PFSK-1 (cell line): Measurements from ENCODE around the gene CPAMD8.

ENCODE experiments used
- FOXP2 ChIP-seq: optimal IDR thresholded peaks from 2 replicates; pipeline ENCODE3; 2011; ENCODE audit warnings: borderline replicate concordance, control low read depth, inconsistent platforms; ENCODE audit not compliant: insufficient read depth; ENCODE audit errors: extremely low read length, extremely low read depth
- POLR2AphosphoS5 ChIP-seq: IDR thresholded peaks from 2 replicates; pipeline ENCODE4 v1.6.1; 2012; ENCODE audit warnings: low read depth, mild to moderate bottlenecking, control low read depth, low read length, moderate library complexity
- SIN3A ChIP-seq: IDR thresholded peaks from 2 replicates; pipeline ENCODE4 v1.6.1; 2012; ENCODE audit warnings: mild to moderate bottlenecking, low read length, moderate library complexity, borderline replicate concordance; ENCODE audit not compliant: insufficient read depth
- TAF1 ChIP-seq: IDR thresholded peaks from 2 replicates; pipeline ENCODE4 v1.6.1; 2012; ENCODE audit warnings: low read length, control low read depth, borderline replicate concordance; ENCODE audit not compliant: insufficient read depth
- TF ChIP-seq, protein P1 (sequence below), 2 experiments: IDR thresholded peaks; 2 replicates each; pipeline versions ENCODE4 v1.6.1 to v1.8.0; 2011 to 2012; ENCODE audit warnings: low read depth in 2 of 2, low read length in 2 of 2, control low read depth in 1 of 2, inconsistent platforms in 1 of 2, mild to moderate bottlenecking in 1 of 2, moderate library complexity in 1 of 2; ENCODE audit not compliant: insufficient read depth in 1 of 2

CPAMD8 gene

DNA sequence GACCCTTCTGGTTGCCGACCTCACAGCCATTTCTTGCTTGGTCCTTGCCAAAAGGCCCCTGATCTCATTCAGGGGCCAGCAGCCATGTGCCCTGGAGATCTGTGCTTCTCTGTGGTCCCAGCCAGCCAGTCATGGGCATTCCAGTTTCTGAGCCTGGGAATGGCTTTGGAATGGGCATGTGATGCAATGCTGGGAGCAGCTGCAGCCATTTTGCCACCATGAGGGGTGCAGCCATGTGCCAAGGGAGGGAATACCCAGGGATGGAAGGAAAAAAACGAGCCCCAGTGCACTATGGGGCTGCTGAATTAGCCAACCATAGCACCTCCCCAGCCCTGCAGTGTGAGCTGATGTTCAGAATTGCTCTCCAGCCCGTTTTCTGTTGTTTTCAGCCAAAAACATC lies 111.5 kb downstream of the CPAMD8 start:
- TF ChIP-seq SIN3A (no peak), TAF1 (no peak), POLR2AphosphoS5 (no peak), FOXP2 (no peak)
- TF ChIP-seq, protein P1, sequence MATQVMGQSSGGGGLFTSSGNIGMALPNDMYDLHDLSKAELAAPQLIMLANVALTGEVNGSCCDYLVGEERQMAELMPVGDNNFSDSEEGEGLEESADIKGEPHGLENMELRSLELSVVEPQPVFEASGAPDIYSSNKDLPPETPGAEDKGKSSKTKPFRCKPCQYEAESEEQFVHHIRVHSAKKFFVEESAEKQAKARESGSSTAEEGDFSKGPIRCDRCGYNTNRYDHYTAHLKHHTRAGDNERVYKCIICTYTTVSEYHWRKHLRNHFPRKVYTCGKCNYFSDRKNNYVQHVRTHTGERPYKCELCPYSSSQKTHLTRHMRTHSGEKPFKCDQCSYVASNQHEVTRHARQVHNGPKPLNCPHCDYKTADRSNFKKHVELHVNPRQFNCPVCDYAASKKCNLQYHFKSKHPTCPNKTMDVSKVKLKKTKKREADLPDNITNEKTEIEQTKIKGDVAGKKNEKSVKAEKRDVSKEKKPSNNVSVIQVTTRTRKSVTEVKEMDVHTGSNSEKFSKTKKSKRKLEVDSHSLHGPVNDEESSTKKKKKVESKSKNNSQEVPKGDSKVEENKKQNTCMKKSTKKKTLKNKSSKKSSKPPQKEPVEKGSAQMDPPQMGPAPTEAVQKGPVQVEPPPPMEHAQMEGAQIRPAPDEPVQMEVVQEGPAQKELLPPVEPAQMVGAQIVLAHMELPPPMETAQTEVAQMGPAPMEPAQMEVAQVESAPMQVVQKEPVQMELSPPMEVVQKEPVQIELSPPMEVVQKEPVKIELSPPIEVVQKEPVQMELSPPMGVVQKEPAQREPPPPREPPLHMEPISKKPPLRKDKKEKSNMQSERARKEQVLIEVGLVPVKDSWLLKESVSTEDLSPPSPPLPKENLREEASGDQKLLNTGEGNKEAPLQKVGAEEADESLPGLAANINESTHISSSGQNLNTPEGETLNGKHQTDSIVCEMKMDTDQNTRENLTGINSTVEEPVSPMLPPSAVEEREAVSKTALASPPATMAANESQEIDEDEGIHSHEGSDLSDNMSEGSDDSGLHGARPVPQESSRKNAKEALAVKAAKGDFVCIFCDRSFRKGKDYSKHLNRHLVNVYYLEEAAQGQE (IDR thresholded peaks at IDR 0.05; ENCODE audit: insufficient read depth in 1 of 2, low read depth in 2 of 2, low read length in 2 of 2): no peak

DNA sequence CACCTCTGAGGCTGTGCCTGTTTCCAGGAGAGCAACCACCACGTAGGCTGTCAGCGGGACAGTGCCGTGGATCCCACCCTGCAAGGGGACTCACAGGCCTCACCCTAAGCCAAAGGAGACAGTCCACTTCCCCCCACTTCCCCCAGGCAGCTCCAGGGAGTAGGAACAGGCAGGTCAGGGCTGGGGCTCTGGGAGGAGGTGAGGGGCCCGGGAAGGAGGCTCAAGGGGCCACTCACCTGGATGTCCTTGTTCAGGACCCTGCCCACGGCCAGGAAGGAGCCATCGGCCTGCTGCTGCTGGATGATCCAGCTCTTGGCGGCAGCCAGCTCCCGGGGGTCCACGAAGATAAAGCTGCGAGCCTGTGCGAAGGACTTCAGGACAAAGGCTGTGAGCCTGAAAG lies 112.2 kb downstream of the CPAMD8 start:
- no peak for TF ChIP-seq FOXP2
- TF ChIP-seq TAF1: no peak
- TF ChIP-seq SIN3A: no peak
- no peak for TF ChIP-seq POLR2AphosphoS5
- TF ChIP-seq, protein P1 (IDR thresholded peaks at IDR 0.05; ENCODE audit: insufficient read depth in 1 of 2, low read depth in 2 of 2, low read length in 2 of 2): no peak

DNA sequence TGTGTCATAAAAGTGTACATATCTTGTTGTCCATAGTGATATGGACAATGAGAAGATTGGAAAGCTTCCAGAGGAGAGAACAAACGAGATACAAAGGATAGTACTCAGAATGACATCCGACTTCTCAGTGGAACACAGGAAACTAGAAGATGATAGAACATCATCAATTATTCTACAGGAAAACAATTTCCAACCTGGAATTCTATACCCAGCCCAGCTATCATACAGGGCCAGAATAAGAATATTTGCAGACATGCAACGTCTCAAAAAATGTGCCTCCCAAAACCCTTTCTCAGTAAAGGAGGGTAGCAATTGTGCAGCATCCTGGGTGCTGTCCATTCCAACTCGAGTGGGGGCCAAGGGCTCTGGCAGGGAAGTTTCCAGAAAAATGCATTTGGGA lies 113.8 kb downstream of the CPAMD8 start:
- TF ChIP-seq SIN3A (no peak), FOXP2 (no peak), POLR2AphosphoS5 (no peak), TAF1 (no peak)
- TF ChIP-seq, protein P1 (IDR thresholded peaks at IDR 0.05; ENCODE audit: insufficient read depth in 1 of 2, low read depth in 2 of 2, low read length in 2 of 2): no peak

DNA sequence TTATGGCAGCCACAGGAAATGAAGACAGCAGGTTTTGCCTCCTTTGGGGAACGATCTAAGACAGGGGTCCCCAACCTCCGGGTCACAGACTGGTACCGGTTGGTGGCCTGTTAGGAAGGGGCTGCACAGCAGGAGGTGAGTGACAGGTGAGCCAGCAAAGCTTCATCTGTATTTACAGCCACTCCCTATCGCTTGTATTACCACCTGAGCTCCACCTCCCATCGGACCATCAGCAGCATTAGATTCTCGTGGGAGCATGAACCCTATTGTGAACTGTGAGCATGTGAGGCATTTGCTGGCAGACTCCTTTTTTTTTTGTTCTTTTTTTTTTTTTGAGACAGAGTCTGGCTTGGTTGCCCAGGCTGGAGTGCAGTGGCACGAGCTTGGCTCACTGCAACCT lies 115.6 kb downstream of the CPAMD8 start:
- TF ChIP-seq SIN3A: no peak
- TF ChIP-seq TAF1: no peak
- TF ChIP-seq, protein P1 (IDR thresholded peaks at IDR 0.05; ENCODE audit: insufficient read depth in 1 of 2, low read depth in 2 of 2, low read length in 2 of 2): no peak
- TF ChIP-seq POLR2AphosphoS5: no peak
- TF ChIP-seq FOXP2: no peak

DNA sequence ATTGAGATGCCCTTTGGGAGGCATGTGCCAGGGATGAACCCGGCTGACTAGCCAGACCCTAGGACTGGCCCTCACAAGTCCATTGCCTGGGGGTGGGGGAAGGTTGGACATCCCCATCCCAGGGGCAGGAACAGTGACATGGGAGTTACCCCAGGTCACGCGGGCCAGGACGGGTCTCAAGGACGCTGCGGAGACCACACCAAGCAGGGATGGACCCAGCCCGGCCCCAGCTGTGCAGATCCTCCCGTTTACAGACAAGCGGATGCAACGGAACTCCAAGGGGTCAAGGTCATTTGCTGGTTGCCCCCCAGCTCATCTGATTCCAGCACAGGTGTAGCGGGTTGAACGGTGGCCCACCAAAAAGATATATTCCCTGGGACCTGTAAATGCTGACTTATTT lies 117.9 kb downstream of the CPAMD8 start:
- TF ChIP-seq TAF1 (no peak), SIN3A (no peak), POLR2AphosphoS5 (no peak), FOXP2 (no peak)
- TF ChIP-seq, protein P1 (IDR thresholded peaks at IDR 0.05; ENCODE audit: insufficient read depth in 1 of 2, low read depth in 2 of 2, low read length in 2 of 2): no peak
